GM06990 (cell line): ENCODE results near the gene KIF26B.

Source experiments
- DNase-seq: peaks from one replicate; pipeline ENCODE4 v3.0.0-alpha.2; 2011; ENCODE audit not compliant: insufficient read length; ENCODE audit errors: extremely low read depth
- H3K27me3 ChIP-seq: replicated peaks from 2 replicates; pipeline ENCODE4 v1.6.0; 2011; ENCODE audit warnings: low read length; ENCODE audit not compliant: control insufficient read depth, insufficient read depth
- H3K36me3 ChIP-seq: 2 replicates; pipeline ENCODE4 v1.5.1; 2011; ENCODE audit warnings: low read length; ENCODE audit not compliant: control insufficient read depth, insufficient read depth
- H3K4me3 ChIP-seq: replicated peaks from 2 replicates; pipeline ENCODE4 v1.5.1; 2011; ENCODE audit warnings: low read depth, mild to moderate bottlenecking, control low read depth, low read length
- TF ChIP-seq, protein P1 (sequence below): IDR thresholded peaks from 2 replicates; pipeline ENCODE4 v1.5.1; 2011; ENCODE audit warnings: low read length, control low read depth, mild to moderate bottlenecking, inconsistent platforms; ENCODE audit not compliant: insufficient read depth, poor library complexity, severe bottlenecking

The KIF26B gene

GRCh38 chr1:245583575-245584330 lies 429.0 kb downstream of the KIF26B start:
- TF ChIP-seq, protein P1, sequence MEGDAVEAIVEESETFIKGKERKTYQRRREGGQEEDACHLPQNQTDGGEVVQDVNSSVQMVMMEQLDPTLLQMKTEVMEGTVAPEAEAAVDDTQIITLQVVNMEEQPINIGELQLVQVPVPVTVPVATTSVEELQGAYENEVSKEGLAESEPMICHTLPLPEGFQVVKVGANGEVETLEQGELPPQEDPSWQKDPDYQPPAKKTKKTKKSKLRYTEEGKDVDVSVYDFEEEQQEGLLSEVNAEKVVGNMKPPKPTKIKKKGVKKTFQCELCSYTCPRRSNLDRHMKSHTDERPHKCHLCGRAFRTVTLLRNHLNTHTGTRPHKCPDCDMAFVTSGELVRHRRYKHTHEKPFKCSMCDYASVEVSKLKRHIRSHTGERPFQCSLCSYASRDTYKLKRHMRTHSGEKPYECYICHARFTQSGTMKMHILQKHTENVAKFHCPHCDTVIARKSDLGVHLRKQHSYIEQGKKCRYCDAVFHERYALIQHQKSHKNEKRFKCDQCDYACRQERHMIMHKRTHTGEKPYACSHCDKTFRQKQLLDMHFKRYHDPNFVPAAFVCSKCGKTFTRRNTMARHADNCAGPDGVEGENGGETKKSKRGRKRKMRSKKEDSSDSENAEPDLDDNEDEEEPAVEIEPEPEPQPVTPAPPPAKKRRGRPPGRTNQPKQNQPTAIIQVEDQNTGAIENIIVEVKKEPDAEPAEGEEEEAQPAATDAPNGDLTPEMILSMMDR = no peak
- no peak for DNase-seq
- Histone ChIP-seq H3K27me3 (no peaks in the 10 kb centered on the region), H3K36me3 (no peaks in the 10 kb centered on the region), H3K4me3 (no peak overlapping the region)

GRCh38 chr1:245585252-245585959 lies 430.6 kb downstream of the KIF26B start:
- Histone ChIP-seq H3K36me3 (no peaks in the 10 kb centered on the region), H3K27me3 (no peaks in the 10 kb centered on the region), H3K4me3 (no peak overlapping the region)
- TF ChIP-seq, protein P1 = no peak
- no peak for DNase-seq

DNA sequence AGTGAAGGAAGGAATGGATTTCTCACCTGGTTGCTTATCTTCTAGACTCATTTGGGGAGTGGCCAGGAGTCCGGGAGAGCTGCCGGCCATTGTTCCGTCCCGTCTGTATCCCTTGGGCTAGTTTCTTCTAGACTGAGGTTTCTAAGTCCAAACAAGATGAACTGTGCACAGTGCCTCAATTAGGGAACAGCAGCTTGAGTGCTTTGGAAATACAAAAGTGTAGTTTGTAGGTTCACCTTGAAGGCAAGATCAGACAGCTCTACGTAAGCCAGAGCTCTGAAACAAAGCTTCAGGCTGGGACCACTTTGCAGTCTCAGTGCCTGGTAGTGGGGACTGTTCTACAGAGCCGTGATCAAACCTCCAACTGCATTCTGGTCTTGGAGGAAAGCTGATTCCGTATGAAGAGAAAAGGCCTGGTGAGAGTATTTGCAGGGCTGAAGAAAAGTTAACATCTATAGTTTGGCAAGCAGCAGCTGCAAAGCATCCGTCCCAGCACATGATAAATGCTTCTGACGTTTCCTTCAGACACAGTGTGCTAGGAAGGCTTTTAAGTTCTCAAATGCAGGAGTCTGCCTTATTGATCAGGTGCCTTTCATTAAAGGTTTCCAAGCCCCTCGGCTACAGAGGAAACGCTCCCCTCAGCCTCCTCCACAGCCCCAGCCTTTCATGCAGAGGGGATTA lies 432.8 kb downstream of the KIF26B start:
- Histone ChIP-seq H3K36me3 (no peaks in the 10 kb centered on the region), H3K4me3 (no peak overlapping the region), H3K27me3 (no peaks in the 10 kb centered on the region)
- no peak for DNase-seq
- TF ChIP-seq, protein P1 = no peak

- DNase-seq = no peak
- H3K36me3 ChIP-seq = no peaks in the 10 kb centered on the region
- H3K27me3 ChIP-seq = no peaks in the 10 kb centered on the region
- H3K4me3 ChIP-seq = no peak overlapping the region
- TF ChIP-seq, protein P1 = no peak
Observed at GRCh38 chr1:245588116-245588639, 433.4 kb downstream of the KIF26B start.

DNA sequence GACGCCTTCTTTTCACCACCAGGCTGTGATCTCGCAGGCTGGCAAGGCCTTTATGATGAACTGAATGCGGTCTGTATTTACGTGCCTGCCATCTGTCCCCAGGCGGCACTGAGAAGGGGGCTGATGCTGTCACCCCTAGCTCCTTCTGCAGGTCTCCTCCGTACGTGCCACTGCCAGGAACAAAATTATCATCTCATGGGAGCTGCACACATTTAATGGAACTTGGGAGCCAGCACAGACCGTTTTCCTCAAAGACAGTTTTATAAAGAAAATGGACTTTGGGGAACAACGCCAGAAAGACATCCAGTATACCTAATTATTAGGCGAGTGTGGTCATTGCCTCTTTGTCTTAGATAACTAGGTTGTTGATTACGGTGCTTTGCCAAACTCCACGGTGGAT lies 434.5 kb downstream of the KIF26B start:
- Histone ChIP-seq H3K36me3 (no peaks in the 10 kb centered on the region), H3K27me3 (no peaks in the 10 kb centered on the region), H3K4me3 (no peak overlapping the region)
- DNase-seq = no peak
- TF ChIP-seq, protein P1 = no peak
